Activated T-helper 1 cell treated with anti-CD3 and anti-CD28 coated beads, Interleukin-2, amount 50 U/mL, for 16 hours (primary cell): ENCODE results near the gene OTUD7B.
"Not testable (repeated sequence)": the region's sequence is repeated elsewhere in the genome, so short reads cannot be mapped to it uniquely, and the experiment has no call there.

Experiments used
- DNase-seq, 2 donors: peaks; one replicate each; pipeline ENCODE4 v3.0.0-alpha.2; 2020; ENCODE audit warnings: low read depth in 1 of 2, low spot score in 1 of 2

OTUD7B gene

DNA sequence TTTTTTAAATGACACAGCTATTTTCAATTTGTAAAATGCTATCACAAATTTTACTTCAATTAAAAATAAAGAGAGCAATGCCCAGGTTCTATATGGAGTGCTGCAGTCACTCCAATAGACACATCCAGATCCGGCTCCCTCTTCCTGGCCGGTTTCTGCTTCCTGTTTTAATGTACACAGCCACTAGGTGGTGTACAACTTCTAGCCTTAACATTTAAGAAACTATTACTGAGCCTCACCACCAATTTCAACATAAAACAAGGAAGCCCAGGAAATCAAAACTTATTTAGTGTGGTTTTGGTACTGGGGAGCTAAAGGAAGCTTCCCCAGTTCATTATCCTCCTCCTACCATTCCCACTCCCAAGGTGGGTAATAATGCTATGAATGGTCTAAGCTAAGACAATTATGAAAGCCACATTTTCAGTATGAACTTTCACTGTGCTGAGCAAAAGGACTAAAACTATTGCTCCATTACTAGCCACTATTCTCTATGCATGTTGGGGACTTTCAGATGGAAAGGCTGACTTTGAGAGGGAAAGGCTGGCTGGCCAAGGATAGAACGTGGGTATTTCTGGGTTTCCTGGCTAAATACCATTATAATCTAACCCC lies 48.4 kb downstream of the OTUD7B start:
- no peak for DNase-seq

DNA sequence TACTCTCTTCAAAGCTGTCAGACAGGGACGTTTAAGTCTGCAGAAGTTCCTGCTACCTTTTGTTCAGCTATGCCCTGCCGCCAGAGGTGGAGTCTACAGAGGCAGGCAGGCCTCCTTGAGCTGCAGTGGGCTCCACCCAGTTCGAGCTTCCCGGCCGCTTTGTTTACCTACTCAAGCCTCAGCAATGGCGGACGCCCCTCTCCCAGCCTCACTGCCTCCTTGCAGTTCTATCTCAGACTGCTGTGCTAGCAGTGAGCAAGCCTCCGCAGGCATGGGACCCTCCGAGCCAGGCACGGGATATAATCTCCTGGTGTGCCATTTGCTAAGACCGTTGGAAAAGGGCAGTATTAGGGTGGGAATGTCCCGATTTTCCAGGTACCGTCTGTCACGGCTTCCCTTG lies 53.0 kb downstream of the OTUD7B start:
- not testable (repeated sequence) for DNase-seq

DNA sequence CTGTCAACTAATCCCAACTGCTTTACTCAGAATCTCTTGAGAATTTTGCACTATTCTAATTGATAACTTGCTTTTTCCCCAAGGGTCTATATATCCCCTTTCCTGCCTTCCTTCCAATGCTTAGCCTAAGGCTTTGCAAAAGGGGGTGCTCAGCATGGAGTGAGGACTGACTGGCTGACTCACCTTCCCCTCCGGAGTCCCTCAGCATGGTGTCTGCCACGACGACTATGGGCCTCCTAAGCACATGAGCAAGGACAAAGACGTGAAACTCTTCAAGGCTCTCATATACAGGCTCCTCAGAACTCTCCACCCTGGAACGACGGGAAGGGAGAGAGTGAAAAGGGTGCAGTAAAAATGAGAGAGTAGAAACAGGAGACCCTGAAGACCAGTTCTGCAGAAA lies 60.6 kb downstream of the OTUD7B start:
- no peak for DNase-seq

DNA sequence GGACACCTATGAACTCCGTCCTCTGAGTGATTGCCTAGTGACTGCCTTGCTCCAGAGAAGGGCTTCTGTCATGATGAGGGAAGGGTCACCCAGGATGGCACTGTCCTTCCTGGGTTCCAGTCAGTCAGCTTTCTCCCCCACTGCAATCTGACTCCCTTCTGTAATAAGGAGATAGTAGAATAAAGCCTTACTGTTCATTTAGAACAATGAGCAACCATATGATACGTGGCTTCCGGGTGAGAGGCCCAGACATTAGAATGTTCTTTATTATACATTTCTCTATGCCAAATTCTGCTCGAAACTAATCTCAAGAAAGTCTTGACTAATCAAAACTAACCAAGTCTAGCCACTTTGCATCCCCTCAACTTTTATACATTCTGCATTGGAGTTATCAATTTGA lies 65.3 kb downstream of the OTUD7B start:
- no peak for DNase-seq

DNA sequence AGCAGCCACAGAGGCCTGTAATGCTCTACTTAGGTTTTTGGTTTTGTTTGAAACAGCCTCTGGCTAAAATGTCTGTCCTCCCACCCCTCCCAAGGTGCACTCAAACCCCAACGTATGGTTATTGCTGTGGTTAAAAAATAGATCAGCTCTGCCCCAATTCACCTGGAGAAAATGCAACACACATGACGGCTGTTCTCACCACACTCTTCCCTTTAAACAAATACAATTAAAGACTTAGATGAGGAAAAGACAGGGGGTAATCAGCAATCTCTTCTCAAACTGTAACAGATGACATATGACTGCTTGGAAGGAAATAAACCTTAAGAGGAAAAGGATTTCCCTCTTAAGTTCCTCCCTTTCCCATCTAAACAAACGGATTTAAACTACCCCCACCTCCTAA lies 67.6 kb downstream of the OTUD7B start:
- DNase-seq: no peak

DNA sequence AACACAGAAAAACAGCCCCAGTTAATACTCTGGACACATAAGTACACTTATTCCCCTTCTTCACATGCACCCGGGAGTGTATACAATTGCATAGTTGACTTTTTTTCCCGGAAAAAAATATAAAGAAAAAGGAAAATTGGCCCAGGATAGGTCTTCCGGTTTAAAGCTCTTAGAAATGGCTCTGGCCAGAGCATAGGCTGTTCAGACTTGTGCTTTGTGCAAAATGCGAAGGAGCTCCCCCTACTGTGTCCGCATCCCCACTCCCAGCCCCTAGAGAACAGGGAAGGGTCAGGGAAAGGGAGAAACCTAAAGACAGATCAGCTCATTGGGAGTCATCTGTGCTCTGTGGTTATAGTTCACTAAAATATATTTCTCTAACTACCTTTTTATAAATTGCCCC lies 68.3 kb downstream of the OTUD7B start:
- DNase-seq: no peak

DNA sequence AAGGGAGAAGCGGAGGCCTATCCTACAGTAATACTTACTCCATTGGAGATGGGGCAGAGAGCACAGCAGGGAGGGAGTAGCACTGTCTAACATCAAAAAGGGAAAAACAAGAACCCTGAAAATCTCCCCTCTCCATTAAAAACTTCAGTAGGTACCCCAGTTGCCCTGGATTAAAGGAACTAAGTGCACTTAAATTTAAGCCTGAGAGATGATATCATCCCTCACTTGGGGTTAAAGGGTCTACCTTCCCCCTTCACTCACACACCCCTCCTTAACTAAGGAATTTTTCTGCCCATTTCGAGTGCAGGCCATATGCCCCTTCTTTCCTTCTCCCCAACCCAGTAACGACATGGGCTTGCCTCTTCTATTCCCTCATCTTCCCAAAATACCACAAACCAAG lies 70.1 kb downstream of the OTUD7B start:
- no peak for DNase-seq

DNA sequence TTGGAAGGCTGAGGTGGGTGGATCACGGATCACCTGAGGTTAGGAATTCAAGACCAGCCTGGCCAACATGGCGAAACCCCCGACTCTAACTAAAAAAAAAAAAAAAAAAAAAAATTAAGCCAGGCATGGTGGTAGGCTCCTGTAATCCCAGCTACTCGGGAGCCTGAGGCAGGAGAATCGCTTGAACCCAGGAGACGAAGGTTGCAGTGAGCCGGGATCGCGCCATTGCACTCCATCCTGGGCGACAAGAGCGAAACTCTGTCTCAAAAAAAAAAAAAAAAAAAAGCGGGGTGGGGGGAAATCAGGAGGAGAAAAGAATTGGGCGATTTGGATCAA lies 71.9 kb downstream of the OTUD7B start:
- not testable (repeated sequence) for DNase-seq

DNA sequence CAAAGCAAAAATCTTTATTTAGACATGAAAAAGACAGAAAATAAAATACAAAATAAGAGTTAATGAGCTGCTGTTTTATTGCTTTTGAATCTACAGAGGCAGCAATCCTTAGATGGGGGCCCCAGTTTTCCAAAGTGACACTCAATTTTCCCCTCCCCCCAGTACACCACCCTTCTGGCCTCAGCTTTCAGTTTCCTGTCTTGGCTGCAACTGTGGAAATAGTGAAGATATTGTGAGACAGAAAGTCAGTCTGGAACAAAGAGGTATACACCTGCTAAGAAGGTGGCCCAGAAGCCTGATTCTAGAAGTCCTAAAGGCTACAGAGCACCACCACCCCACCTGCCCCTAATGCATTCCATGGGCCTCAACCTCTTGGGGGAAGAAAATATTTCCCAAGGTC lies 72.8 kb downstream of the OTUD7B start:
- DNase-seq: no peak

DNA sequence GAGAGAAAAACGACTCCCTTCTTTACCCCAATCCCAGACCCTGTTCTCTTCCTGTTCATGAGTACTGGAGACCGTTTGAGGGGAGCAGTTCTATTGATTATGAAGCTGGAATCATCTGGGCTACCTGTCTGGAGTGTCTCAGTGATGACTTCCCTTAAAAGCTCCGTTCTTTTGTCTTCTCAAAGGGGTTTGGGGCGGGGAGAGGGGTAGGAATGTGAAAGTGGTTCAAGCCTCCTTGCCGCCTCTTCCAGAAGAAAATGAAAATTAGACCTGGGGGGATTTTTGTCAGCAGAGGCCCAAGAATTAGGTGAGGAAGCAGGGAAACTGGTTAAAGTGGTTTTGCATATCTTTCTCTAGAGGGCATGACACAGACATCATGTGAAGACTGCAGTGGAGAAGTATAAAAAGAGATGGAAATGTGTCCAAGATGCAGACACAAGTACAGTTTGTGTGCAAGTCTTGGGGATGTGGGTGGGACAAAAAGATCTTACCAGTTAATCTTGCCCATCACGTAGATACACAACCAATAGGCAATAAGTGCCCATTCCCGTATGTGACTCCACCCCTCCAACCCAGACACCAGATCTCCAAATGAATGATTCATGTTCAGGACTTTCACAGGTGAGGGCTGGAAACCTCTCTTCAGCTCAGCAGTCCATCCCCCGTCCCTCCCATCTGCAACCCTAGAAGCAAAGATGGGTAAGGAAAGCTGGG lies 73.4 kb downstream of the OTUD7B start:
- no peak for DNase-seq

DNA sequence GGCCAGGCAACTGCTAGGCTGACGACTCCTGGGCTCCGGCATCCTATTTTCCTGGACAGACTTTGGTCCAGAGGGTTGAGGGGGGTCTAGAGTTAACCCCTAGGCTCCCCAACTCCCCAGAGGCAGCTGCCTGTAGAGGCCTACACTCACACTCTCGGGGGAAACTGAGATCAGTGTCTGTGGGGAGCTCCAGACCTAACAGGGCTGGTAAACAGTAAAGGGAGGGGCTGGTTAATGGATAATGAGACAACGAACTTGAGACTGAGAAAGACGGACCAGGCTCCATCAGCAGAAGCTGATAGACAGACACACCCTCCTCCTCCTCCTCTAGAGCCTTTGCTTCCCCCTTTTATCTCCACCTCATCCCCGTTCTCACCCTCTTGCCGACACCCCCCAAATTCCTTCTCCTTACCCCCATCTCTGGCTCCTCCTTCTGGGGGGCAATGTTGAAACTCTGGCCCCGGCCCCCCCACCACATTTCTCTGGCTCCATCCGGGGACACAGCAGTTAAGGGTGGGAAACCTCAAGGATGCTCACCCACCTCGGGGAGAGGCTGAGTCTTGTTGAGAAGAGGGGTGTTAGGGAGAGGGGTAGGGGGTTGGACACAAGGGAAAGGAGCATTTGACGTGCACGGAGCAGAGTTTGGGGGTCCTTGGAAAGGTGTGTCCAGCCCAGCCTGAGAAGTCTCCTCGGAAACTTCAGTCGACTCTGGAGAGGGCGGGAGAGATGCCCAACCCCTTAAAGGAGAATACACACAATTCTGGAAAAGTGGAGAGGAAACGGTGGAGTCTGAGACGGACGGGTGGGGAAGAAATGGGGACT lies 74.1 kb downstream of the OTUD7B start, which contains the start of gene MTMR11:
Gene MTMR11 (minus strand): TSS at position 710 of the 822 bp plus-strand sequence. CDS start 232 bp downstream, at position 478.
- no peak for DNase-seq

DNA sequence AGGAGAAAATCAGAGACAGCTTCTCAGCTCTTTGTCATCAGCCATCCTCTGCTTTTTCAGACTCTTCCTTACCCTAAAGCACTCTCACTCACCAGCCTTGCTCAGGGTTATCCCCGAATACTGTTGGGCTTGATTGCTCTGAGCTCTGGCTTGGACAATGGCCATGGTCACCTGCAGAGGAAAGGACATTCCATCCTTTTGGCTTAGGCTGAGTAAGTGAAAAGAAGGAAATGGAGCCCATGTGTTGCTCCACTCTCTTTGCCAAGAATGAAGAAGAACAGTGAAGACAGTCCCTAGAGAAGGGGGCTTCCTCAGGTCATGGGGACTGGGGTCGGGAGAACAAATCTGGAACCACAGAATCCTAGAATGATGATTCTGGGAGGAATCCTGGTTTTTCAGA lies 76.2 kb downstream of the OTUD7B start:
- no peak for DNase-seq

DNA sequence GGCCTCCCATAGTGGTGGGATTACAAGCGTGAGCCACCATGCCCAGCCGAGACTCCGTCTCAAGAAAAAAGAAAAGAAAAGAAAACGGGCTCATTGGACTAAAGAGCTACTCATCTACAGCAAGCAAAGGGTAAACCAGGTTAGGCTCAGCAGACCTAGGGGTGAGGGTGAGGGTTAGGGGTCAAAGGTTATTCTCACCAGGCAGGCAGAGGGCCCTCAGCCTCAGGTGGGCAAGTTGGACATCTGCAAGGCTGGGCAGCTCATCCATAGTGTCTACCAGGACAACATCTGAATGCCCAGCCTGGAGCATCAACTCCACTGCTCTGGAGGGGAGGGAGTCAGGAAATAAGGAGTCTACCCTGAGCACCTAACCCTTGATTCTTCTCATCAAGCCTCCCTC lies 77.3 kb downstream of the OTUD7B start:
- DNase-seq: no peak

DNA sequence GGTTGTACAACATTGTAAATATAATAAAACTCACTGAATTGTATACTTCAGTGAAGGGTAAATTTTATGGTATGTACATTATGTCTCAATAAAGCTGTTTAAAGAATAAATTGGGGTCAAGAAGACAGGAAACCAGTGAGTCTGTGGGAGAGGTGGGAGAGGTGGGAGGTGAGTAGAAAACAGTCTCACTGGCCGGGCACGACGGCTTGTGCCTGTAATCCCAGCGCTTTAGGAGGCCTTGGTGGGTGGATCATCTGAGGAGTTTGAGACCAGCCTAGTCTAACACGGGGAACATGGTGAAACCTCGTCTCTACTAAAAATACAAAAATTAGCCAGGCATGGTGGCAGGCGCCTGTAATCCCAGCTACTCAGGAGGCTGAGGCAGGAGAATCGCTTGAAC lies 78.1 kb downstream of the OTUD7B start:
- no peak for DNase-seq

DNA sequence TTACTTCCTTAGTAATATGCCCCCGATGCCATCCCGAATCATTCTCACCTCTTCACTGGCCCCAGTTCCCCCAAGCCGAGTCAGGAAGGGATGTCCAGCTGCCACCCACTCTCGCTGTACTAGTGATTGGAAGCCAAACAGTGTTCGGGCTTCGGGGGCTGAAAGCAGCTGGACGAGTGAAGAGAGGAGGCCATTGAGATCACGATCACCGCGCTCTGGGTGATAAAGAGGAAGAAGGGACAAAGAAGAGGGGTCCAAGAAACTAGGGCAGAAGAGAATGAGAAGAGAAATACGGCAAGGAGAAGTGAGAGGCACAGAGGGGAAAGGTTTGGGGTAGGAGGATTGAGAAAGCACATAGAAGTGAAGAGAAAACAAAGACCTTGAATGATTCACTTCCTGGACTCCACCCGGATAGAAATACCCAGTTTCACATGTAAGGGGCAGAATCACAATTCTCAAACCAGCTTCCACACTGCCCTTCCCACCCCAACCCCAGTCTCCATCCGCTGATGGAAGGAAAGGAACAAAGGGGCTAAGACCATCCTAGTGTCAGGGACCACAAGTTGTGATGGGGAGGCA lies 79.2 kb downstream of the OTUD7B start:
- DNase-seq: no peak

DNA sequence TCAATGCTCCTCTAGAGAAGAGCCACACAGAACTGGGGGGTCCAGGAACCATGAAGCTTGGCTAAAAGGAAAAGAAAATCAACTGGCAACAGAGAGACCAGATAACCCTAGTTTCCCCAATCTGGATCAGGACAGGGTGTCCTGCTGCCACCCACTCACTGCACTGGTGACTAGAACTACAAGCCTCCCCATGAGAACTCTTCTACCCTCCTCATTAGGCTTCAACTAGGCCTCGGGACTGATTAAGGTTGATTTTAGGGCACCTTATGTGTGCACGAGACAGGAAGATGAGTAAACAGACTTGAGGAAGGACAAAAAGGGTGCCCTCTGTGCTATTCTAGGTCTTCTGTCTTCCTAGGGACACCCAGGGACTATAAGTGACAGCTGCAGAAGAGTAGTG lies 80.7 kb downstream of the OTUD7B start:
- no peak for DNase-seq

DNA sequence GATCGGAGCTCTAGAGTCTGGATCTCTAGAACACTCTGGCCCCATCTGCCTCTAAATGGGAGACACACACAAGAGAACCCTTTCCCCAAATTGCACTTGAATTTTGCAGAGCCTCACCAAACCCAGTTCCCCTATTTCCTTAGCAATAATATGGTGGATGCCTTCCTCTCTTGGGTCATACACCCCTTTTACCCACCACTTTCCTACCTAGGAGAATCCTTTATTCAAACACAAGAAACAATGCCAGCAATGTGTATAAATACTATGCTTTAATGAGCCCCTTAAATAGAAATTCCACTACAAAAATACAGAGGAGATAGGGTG lies 82.2 kb downstream of the OTUD7B start:
- no peak for DNase-seq

DNA sequence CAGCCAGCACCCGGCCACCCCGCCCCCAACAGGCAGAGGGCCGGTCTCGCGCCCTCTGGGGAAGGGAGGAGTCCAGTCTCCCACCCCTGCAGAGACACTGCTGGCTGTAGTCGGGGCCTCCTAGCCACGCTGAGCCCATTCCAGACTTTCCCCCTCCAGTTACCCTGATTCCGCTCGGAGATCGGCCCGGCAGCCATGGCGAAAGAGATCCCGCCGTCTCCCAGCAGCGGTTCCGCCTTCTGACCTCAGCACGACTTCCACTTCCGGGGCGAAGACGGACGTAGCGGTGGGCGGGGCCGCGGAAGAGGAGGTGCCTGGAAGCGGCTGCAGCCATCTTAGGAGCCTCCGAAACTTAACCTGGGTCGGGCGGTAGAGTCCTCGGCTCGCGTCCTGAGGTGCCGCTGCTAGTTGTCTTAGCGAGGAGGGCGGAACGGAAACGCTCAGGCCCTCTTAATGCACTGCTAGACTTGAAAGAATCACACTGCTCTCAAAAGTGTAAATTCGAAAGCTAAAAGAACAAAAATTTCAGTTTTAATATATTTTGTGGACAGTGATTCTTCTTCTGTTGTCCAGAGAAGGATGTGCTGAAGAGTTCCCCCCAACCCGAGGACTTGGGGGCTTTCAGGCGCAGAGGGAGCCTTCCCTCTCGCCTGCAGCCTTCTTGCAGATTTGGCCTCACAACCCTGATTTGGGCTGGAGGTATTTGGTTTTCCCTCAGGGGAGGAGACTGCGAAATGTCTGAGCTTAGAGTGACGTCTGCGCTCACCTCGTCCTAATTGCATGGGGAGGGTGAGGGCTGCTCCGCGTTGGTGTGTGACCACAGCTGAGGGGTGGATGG lies 82.7 kb downstream of the OTUD7B start, which contains the start of gene SF3B4:
Gene SF3B4 (minus strand): TSS at position 241 of the 838 bp plus-strand sequence. CDS start 44 bp downstream, at position 197.
- peak; percentile 91 to 92 for DNase-seq

DNA sequence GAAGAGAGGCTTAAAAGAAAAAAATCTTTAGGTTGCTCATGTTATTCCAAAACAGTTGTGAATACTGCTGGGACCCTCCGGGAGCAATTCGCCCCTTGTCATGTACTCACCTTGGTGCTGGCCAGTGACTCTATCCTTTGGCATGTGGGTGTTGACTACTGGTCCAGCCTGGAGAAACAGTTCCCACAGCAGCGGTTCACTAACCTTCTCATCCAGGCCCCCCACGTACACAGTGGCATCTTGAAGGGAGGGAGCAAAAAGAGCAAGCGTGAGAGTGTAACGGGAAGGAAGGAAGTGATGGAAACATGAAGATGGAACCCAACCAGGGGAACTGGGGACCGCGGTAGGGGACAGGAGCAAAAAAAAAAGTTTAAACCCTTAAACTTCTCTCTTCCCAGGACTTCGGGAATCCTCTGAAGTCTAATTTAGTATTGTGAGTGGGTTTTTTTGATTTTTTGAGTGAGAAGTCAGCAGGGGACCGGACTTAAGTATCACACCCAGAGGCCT lies 83.4 kb downstream of the OTUD7B start:
- DNase-seq: no peak

DNA sequence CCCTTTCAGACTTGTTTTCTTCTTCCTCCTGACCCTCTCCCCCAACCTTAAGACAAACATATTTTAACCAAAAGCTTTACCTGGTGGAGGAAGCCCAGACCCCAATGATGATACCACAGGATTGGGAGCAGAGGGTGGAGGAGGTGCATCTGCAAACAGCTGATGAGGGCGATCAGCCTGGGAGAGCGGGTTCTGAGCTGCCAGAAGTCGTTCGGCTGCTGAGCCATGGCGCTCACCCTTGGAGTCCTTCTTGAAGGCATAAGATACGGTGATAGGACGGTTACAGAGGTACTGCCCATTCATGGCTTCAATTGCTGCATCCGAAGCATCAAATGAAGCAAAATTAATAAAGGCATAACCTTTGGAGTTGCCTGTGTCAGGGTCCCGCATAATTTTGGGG lies 84.2 kb downstream of the OTUD7B start:
- no peak for DNase-seq

DNA sequence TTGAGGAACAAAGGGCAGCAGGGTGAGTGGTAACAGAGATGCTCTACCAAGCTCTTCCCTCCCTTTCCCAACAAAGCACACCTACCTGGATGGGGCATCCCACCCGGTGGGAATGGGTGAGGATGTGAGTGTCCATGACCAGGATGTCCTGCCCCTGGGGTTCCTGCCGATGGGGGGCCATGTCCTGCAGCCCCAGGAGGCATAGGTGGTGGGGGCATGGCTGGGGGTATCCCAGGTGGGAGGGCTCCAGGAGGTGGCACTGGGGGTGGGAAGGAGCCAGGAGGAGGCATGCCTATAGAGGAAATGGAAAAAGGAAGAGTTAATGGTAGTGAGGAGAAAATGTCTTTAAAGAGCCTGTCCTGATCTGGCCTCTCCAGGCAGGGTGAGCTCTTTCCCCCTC lies 84.8 kb downstream of the OTUD7B start:
- no peak for DNase-seq
